HepG2 (cell line): ENCODE results near the gene KIAA2012. TPM values are rescaled to one million over a fixed set of nuclear protein-coding genes. Genes with fewer than 3 reads are reported as not detected.
"Not testable (repeated sequence)": the region's sequence is repeated elsewhere in the genome, so short reads cannot be mapped to it uniquely, and the experiment has no call there.

Experiments used
- ATAC-seq: fragments of 200-7000 bp; cut with Tn5 transposase; 3 replicates; pipeline ENCODE4 v1.9.1; 2020; ENCODE audit warnings: mild to moderate bottlenecking, moderate library complexity
- BruUV-seq: library from RNA; stranded (reverse); fragments of 400-500 nt; replicated peaks from 2 replicates; lab custom pipeline; 2021; lab: Mats Ljungman, UMichigan
- CTCF ChIA-PET: fragments of 300-600 bp; formaldehyde crosslinking; extraction: SDS; loops from one replicate; lab custom pipeline; 2021; ENCODE audit warnings: low total read pairs, inconsistent platforms, low intra/inter-chr PET ratio; lab: Yijun Ruan, JAX
- POLR2A ChIA-PET: fragments of 350-600 bp; sonication (Branson Sonifier 250); formaldehyde crosslinking; loops from one replicate; lab custom pipeline; 2020; ENCODE audit warnings: antibody characterized with exemption, inconsistent platforms; lab: Yijun Ruan, JAX
- DNase-seq: peaks from one replicate; pipeline ENCODE4 v3.0.0-alpha.2; 2015; ENCODE audit warnings: low spot score
- FAIRE-seq: peaks from 3 replicates; lab custom pipeline; 2011; peaks lifted over from hg19 to GRCh38; lab: Jason Lieb, UNC
- H2AFZ ChIP-seq: one replicate; pipeline ENCODE4 v1.6.1; 2011; ENCODE audit warnings: low read length, inconsistent platforms
- H3K27ac ChIP-seq: fragments of 300-600 bp; 3 replicates; pipeline ENCODE4 v1.8.0; 2011; ENCODE audit warnings: mixed run types, mild to moderate bottlenecking, mixed read lengths, low read length, inconsistent platforms; ENCODE audit not compliant: insufficient read depth; ENCODE audit errors: extremely low read length
- H3K27me3 ChIP-seq, 2 experiments: fragments of 200-600 bp in 1 of 2; 2 replicates in 1 of 2; 3 replicates in 1 of 2; pipeline versions ENCODE4 v1.6.0 to v1.8.0; 2011; ENCODE audit warnings: low read length in 2 of 2, mild to moderate bottlenecking in 2 of 2, moderate library complexity in 2 of 2, inconsistent platforms in 1 of 2; ENCODE audit not compliant: insufficient read depth in 2 of 2, control insufficient read depth in 1 of 2
- H3K36me3 ChIP-seq, 2 experiments: fragments of 200-600 bp in 1 of 2; replicated peaks in 1 of 2; 2 replicates in 1 of 2; 3 replicates in 1 of 2; pipeline versions ENCODE4 v1.5.1 to v1.8.0; 2011; ENCODE audit warnings: low read length in 2 of 2, inconsistent platforms in 1 of 2; ENCODE audit not compliant: insufficient read depth in 2 of 2, control insufficient read depth in 1 of 2
- H3K4me1 ChIP-seq: 2 replicates; pipeline ENCODE4 v1.5.1; 2012; ENCODE audit warnings: low read length, inconsistent platforms; ENCODE audit not compliant: insufficient read depth
- H3K4me2 ChIP-seq: 2 replicates; pipeline ENCODE4 v1.6.0; 2011; ENCODE audit warnings: low read depth, low read length, inconsistent platforms
- H3K4me3 ChIP-seq, 3 experiments: fragments of 200-600 bp in 1 of 3; sonication (generic), shearing (Covaris generic) in 1 of 3; replicated peaks in 1 of 3; 2 replicates each; pipeline ENCODE4 v1.5.1; 2011 to 2016; ENCODE audit warnings: low read length in 3 of 3, inconsistent platforms in 2 of 3, low read depth in 2 of 3, mild to moderate bottlenecking in 2 of 3, control low read depth in 1 of 3, mixed read lengths in 1 of 3; ENCODE audit not compliant: insufficient read depth in 1 of 3
- H3K79me2 ChIP-seq: one replicate; pipeline ENCODE4 v1.6.1; 2011; ENCODE audit warnings: low read length, inconsistent platforms; ENCODE audit not compliant: insufficient read depth
- H3K9ac ChIP-seq: 2 replicates; pipeline ENCODE4 v1.6.0; 2011; ENCODE audit warnings: mild to moderate bottlenecking, low read depth, low read length, inconsistent platforms; ENCODE audit not compliant: insufficient read depth
- H3K9me3 ChIP-seq: 2 replicates; pipeline ENCODE4 v1.5.1; 2012; ENCODE audit warnings: mild to moderate bottlenecking, low read length
- H4K20me1 ChIP-seq: 2 replicates; pipeline ENCODE4 v1.6.0; 2011; ENCODE audit warnings: inconsistent platforms, mild to moderate bottlenecking, low read length, moderate library complexity; ENCODE audit not compliant: insufficient read depth
- ARID5B ChIP-seq: IDR thresholded peaks from 2 replicates; pipeline ENCODE4 v1.4.0; 2020; ENCODE audit warnings: mild to moderate bottlenecking, missing genetic modification reagents
- POLR2AphosphoS5 ChIP-seq: IDR thresholded peaks from 2 replicates; pipeline ENCODE4 v1.6.1; 2012; ENCODE audit warnings: low read depth, low read length
- SP5 ChIP-seq: IDR thresholded peaks from 2 replicates; pipeline ENCODE4 v1.6.1; 2016; ENCODE audit warnings: low read depth, borderline replicate concordance
- ZMYM3 ChIP-seq: sonication (generic); formaldehyde crosslinking; IDR thresholded peaks from 2 replicates; pipeline ENCODE4 v1.5.1; 2020; ENCODE audit warnings: mild to moderate bottlenecking, missing genetic modification reagents
- ZNF235 ChIP-seq: sonication (generic); formaldehyde crosslinking; IDR thresholded peaks from 2 replicates; pipeline ENCODE4 v1.8.1; 2023; ENCODE audit warnings: mild to moderate bottlenecking, missing genetic modification reagents, borderline replicate concordance
- ZNF878 ChIP-seq: sonication (generic); formaldehyde crosslinking; IDR thresholded peaks from 2 replicates; pipeline ENCODE4 v1.8.1; 2023; ENCODE audit warnings: mild to moderate bottlenecking, missing genetic modification reagents, moderate library complexity
- ZSCAN22 ChIP-seq: sonication (generic); formaldehyde crosslinking; IDR thresholded peaks from 2 replicates; pipeline ENCODE4 v1.4.0; 2020; ENCODE audit warnings: mild to moderate bottlenecking, missing genetic modification reagents
- WGBS: methylation state at CpG from one replicate; pipeline ENCODE4 v1.1.6; 2017; ENCODE audit warnings: low lambda C conversion rate; 5-methylcytosine and 5-hydroxymethylcytosine counted together
- in situ Hi-C: cut with HindIII; loops from 2 replicates; pipeline ENCODE4 v1.10.0; 2017; ENCODE audit warnings: low pct_unique_long_range_greater_than_20kb; ENCODE audit not compliant: extremely low pct_ligation_motif_present
- intact Hi-C: fragments of 100-400 bp; cut with micrococcal nuclease; formaldehyde crosslinking; loops from one replicate; pipeline ENCODE4 v1.10.0; 2022; ENCODE audit not compliant: unreplicated experiment
- polyA plus RNA-seq, 8 experiments: library from polyadenylated mRNA; depleted of rRNA in 3 of 8; stranded (reverse) in 7 of 8; unstranded in 1 of 8; fragments of >200 nt; fragmentation: Illumina TruSeq in 4 of 8; extraction: Trizol in 4 of 8; gene quantifications; 2 replicates each; pipeline versions ENCODE4 v1.2.1 to v1.2.3, GENCODE V29; 2011 to 2016; ENCODE audit warnings: low read depth in 4 of 8, missing spikeins in 1 of 8, mixed read lengths in 1 of 8; ENCODE audit not compliant: insufficient read depth in 1 of 8
- total RNA-seq, 5 experiments: library from RNA; depleted of rRNA; stranded (reverse); fragments of >200 nt; fragmentation: Illumina TruSeq; extraction: Trizol; gene quantifications; 2 replicates each; pipeline ENCODE4 v1.2.3, GENCODE V29; 2016; ENCODE audit warnings: low read depth in 1 of 5
- TF ChIP-seq, protein P1 (sequence below): sonication (generic); formaldehyde crosslinking; IDR thresholded peaks from 2 replicates; pipeline ENCODE4 v1.4.0; 2020; ENCODE audit warnings: low read depth, mild to moderate bottlenecking, missing genetic modification reagents
- TF ChIP-seq, protein P2 (sequence below): sonication (generic); formaldehyde crosslinking; IDR thresholded peaks from 2 replicates; pipeline ENCODE4 v1.4.0; 2020; ENCODE audit warnings: mild to moderate bottlenecking, missing genetic modification reagents

Gene KIAA2012
- total and polyA plus RNA-seq, 2 of the 13 experiments (the other 11 are each of a cell fraction or from before 2014, with no cell fraction given) = not detected

GRCh38 chr2:202135091-202135874 lies 62.2 kb downstream of the KIAA2012 start (continued):
- TF ChIP-seq ARID5B (CRISPR knock-in tag) (no peak), ZMYM3 (CRISPR knock-in tag) (no peak), POLR2AphosphoS5 (no peak), ZNF235 (no peak), SP5 (CRISPR knock-in tag) (no peak), ZNF878 (no peak), ZSCAN22 (CRISPR knock-in tag) (no peak)
- TF ChIP-seq, protein P1, sequence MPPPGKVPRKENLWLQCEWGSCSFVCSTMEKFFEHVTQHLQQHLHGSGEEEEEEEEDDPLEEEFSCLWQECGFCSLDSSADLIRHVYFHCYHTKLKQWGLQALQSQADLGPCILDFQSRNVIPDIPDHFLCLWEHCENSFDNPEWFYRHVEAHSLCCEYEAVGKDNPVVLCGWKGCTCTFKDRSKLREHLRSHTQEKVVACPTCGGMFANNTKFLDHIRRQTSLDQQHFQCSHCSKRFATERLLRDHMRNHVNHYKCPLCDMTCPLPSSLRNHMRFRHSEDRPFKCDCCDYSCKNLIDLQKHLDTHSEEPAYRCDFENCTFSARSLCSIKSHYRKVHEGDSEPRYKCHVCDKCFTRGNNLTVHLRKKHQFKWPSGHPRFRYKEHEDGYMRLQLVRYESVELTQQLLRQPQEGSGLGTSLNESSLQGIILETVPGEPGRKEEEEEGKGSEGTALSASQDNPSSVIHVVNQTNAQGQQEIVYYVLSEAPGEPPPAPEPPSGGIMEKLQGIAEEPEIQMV (CRISPR knock-in tag) = no peak
- TF ChIP-seq, protein P2, sequence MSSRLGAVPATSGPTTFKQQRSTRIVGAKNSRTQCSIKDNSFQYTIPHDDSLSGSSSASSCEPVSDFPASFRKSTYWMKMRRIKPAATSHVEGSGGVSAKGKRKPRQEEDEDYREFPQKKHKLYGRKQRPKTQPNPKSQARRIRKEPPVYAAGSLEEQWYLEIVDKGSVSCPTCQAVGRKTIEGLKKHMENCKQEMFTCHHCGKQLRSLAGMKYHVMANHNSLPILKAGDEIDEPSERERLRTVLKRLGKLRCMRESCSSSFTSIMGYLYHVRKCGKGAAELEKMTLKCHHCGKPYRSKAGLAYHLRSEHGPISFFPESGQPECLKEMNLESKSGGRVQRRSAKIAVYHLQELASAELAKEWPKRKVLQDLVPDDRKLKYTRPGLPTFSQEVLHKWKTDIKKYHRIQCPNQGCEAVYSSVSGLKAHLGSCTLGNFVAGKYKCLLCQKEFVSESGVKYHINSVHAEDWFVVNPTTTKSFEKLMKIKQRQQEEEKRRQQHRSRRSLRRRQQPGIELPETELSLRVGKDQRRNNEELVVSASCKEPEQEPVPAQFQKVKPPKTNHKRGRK (CRISPR knock-in tag) = no peak
- TF ChIP-seq, all 625 proteins: peak for 0

- H3K9ac ChIP-seq, H2AFZ ChIP-seq, H3K4me1 ChIP-seq, BruUV-seq, H3K79me2 ChIP-seq, H3K36me3 ChIP-seq, DNase-seq, ATAC-seq, in situ Hi-C loops, H3K9me3 ChIP-seq, POLR2A ChIA-PET, CTCF ChIA-PET, H3K4me2 ChIP-seq, H3K4me3 ChIP-seq, H4K20me1 ChIP-seq, H3K27ac ChIP-seq, FAIRE-seq, intact Hi-C loops, H3K27me3 ChIP-seq: not testable (repeated sequence)
- WGBS = 86% methylated on average over 18 of the region's 18 CpGs
Measured at GRCh38 chr2:202136039-202136438, 63.0 kb downstream of the KIAA2012 start.
